NCI-H187 (cell line): ENCODE data around the gene FGFR2.

Experiments
- DNase-seq, 2 experiments: peaks; one replicate each; lab custom pipeline; 2025; lab: John Stamatoyannopoulos, UW

The FGFR2 gene

DNA sequence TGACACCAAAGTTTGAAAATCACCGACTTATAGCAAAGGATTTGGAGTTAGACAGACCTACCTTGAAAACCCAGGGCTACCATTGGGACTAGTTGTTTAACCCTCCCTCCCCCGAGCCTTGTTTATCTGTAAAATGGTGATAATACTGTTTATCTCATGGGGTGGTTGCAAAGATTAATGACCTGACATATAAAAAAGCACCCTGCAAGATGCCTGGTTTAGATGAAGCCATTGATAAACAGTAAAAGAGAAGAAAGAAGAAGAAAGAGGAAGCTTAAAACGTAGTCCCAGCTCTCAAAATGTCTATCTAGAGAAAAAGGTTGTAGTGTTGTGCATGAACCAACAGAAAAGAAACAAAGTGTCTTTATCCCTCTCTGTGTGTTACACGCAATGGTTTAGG is 145.7 kb downstream of the FGFR2 start:
- no peak for DNase-seq

DNA sequence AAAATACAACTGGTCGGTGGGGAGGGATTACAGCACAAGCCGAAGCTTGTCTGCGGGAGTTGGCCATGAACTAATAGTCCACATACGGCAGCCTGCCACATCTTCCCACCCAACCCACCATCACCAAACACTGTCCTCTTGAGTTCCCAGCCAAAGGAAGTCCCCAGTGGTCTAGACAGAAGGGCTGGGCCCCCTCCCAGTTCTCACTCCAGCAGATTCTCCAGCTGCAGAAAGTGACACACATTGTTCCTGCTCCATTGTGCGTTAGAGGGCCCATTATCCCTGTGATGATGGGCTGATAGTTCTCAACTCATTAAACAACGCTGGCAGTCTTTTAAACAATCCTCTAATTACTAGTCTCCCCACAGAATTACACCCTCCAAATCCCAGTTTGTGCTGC is 148.0 kb downstream of the FGFR2 start:
- no peak for DNase-seq

DNA sequence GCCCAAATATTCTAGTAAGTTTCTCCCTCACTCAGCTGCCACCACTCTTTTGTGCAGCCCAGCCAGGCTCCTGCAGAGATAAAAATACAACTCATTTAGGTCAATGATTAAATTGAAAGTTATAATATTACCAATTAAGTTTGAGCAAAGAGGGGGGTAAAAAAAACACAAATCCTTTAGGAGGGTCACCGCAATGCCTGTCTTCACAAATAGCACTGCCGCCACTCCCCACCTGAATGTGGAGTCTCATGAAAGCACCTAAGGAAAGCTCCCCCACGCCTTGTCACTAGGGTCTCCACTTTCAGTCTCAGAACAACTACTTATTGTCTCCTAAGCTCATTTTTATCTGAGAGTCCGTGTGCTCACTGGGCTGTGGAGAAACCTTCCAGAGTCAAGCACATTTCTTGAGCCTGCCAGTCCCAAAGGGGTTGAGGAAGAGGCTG is 148.7 kb downstream of the FGFR2 start:
- DNase-seq = no peak

DNA sequence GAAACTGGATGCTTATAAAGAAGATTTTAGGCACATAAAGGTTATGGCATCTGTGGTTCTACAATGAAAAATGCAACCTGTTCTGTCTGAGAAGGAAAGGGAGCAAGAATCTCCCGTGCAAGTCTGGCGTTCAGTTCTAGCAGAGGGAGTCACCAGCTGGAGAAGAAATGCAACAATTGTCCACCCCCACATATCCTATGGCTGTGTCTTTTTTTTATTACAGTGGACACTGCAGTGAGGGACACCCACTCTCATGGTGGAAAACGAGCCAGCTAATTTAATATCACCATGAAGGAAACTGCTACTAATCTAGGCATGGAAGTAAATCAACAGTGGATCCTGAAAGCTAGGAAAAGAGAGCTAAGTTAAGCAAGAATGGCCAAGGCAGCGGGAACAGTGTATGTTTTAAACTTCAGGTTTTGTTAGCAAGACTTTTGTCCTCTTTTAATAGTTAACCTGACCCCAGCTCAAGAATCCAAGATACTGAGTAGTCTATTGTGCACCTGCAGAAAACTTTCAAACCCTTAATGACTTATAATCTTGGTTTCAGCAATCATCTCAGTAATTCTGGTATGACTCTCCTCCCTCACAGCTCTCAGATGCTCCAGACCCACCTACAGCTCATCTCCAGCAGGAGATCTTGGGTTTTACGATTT is 149.3 kb downstream of the FGFR2 start:
- DNase-seq = no peak

GRCh38 chr10:121444520-121445165 is 153.6 kb downstream of the FGFR2 start:
- no peak for DNase-seq

DNA sequence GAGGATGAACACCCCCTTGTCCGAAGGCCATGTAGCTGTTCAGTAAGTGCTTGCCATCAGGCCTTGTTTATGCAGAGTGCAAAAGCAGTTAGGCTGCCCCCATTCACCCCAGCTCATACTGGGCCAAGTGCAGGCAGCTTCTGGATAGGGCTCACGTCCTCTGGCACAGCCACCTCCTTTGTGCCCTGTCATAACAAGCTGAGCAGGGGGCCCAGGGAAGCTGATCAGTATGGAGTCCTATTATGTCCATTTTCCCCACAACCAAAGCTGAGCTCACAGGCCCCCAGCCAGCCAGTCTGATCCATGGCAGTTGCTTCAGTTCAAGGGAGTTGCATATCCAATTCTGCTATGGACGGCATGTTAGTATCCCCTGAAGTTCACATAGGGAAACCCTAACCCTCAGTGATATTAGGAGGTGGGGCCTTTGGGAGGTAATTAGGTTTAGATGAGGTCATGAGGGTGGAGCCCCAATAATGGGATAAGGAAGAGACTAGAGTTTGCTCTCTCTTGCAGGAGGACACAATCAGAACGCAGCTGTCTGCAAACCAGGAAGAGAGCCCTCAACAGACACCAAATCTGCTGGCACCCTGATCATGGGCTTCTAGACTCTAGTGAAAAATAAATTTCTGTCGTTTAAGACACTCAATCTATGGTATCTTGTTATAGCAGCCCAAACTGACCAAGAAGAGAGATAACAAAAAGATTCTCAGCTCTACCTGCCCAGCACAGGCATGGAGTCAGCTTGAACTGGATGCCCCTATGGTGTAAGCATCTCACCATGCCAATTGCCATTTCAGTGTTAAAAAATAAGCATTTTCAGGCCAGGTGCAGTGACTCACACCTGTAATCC is 155.9 kb downstream of the FGFR2 start:
- no peak for DNase-seq

DNA sequence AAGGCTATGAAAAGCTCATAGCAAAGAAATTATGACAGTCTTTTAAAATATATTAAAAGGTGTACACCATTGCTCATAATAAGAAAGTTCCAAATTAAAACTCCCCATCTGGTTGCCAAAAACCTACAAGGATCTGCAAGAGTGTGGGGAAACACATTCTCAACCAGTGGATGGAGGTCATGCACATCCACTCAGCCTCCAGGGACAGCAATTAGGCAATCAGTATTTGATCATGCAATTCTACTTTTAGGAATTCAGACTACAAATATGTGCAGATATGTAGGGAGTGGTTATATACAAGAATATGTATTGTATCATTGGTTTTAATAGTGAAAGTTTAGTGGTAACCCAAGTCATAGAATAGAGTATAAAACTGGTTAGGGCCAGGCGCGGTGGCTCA is 157.8 kb downstream of the FGFR2 start:
- DNase-seq = no peak

- no peak for DNase-seq
Observed at GRCh38 chr10:121438333-121438732, 159.9 kb downstream of the FGFR2 start.

- DNase-seq = no peak
Observed at GRCh38 chr10:121437596-121437995, 160.6 kb downstream of the FGFR2 start.

- no peak for DNase-seq
Observed at GRCh38 chr10:121436630-121437341, 161.5 kb downstream of the FGFR2 start.

- no peak for DNase-seq
Observed at GRCh38 chr10:121436281-121436629, 162.0 kb downstream of the FGFR2 start.

- DNase-seq = no peak
Observed at GRCh38 chr10:121435099-121435875, 163.0 kb downstream of the FGFR2 start.

DNA sequence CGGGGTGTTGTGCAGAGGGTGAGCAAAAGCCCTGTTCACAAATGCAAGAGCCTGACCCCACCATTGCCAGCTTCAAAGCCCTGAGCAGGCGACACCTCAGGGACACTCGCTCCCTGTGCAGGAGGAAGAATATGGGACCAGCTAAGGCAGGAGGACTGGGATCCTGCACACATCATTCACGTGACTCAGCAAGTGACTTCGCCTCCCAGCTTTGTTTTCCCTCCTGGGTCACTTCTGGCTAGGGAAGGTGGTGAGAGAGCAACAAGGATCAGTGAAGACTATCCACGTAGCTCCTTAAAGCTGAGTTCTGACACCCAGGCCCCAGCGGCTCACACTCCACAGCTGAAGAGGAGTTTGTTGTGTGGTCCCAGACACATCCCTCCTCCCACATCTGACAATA is 164.3 kb downstream of the FGFR2 start:
- DNase-seq = no peak

- no peak for DNase-seq
Observed at GRCh38 chr10:121428867-121429266, 169.4 kb downstream of the FGFR2 start.
